H1 (cell line): Measurements from ENCODE around the gene PLA2G4A. TPM values are rescaled to one million over a fixed set of nuclear protein-coding genes. Genes with fewer than 3 reads are reported as not detected.
A peak's percentile ranks its signal among the peaks of the same experiment; 100 is the strongest.

Source experiments
- CTCF ChIA-PET: fragments of 300-600 bp; sonication (Branson Sonifier 250); formaldehyde crosslinking; loops from one replicate; lab custom pipeline; 2021; ENCODE audit not compliant: partially characterized antibody; lab: Charles Lee
- POLR2A ChIA-PET: fragments of 300-600 bp; sonication (Branson Sonifier 250); formaldehyde crosslinking; loops from one replicate; lab custom pipeline; 2021; ENCODE audit warnings: inconsistent platforms; ENCODE audit not compliant: partially characterized antibody; lab: Charles Lee
- DNase-seq, 2 experiments: peaks; one replicate each; pipeline versions ENCODE4 v3.0.0 to v3.0.0-alpha.2; 2010 to 2022; ENCODE audit warnings: low spot score in 2 of 2, low read depth in 1 of 2, mixed read lengths in 1 of 2
- FAIRE-seq: peaks from 2 replicates; lab custom pipeline; 2011; peaks lifted over from hg19 to GRCh38; lab: Jason Lieb, UNC
- H2AFZ ChIP-seq: 2 replicates; pipeline ENCODE4 v1.8.1; 2012; ENCODE audit warnings: low read length, inconsistent platforms
- H2AK5ac ChIP-seq: 2 replicates; pipeline ENCODE4 v1.6.1; 2013; ENCODE audit warnings: low read depth, low read length
- H2BK120ac ChIP-seq: replicated peaks from 2 replicates; pipeline ENCODE3; 2013; ENCODE audit warnings: low read depth, low read length, inconsistent platforms
- H2BK12ac ChIP-seq: 2 replicates; pipeline ENCODE4 v1.6.1; 2013; ENCODE audit warnings: low read depth, low read length
- H2BK15ac ChIP-seq: 2 replicates; pipeline ENCODE4 v1.6.1; 2013; ENCODE audit warnings: low read length
- H2BK20ac ChIP-seq: 2 replicates; pipeline ENCODE4 v1.6.1; 2013; ENCODE audit warnings: low read length
- H2BK5ac ChIP-seq: 2 replicates; pipeline ENCODE4 v1.6.1; 2013; ENCODE audit warnings: low read depth, low read length
- H3K14ac ChIP-seq: 2 replicates; pipeline ENCODE4 v1.6.1; 2013; ENCODE audit warnings: inconsistent platforms; ENCODE audit not compliant: insufficient read length
- H3K18ac ChIP-seq: 2 replicates; pipeline ENCODE4 v1.6.1; 2013; ENCODE audit warnings: low read length; ENCODE audit errors: extremely low read depth
- H3K23ac ChIP-seq: 2 replicates; pipeline ENCODE4 v1.6.1; 2013; ENCODE audit warnings: inconsistent platforms; ENCODE audit not compliant: insufficient read length
- H3K23me2 ChIP-seq: 2 replicates; pipeline ENCODE4 v1.6.1; 2013; ENCODE audit warnings: low read depth, low read length
- H3K27ac ChIP-seq: 2 replicates; pipeline ENCODE4 v1.6.1; 2011; ENCODE audit warnings: low read depth, low read length, inconsistent platforms
- H3K27me3 ChIP-seq, 4 experiments: replicated peaks in 1 of 4; 1 replicate in 1 of 4; 2 replicates in 3 of 4; pipeline versions ENCODE4 v1.6.1 to v1.8.1; 2011 to 2013; ENCODE audit warnings: low read length in 3 of 4, mild to moderate bottlenecking in 3 of 4, inconsistent platforms in 2 of 4, mixed read lengths in 2 of 4, moderate library complexity in 1 of 4; ENCODE audit not compliant: control insufficient read depth in 3 of 4, insufficient read depth in 3 of 4; ENCODE audit errors: extremely low read depth in 1 of 4
- H3K36me3 ChIP-seq, 4 experiments: 2 replicates each; pipeline versions ENCODE4 v1.6.1 to v1.8.1; 2011 to 2013; ENCODE audit warnings: mild to moderate bottlenecking in 4 of 4, low read length in 3 of 4, moderate library complexity in 2 of 4, control low read depth in 1 of 4, inconsistent platforms in 1 of 4; ENCODE audit not compliant: insufficient read depth in 4 of 4, control insufficient read depth in 2 of 4
- H3K4ac ChIP-seq: replicated peaks from 2 replicates; pipeline ENCODE3; 2013; ENCODE audit warnings: low read length, low read depth, mixed read lengths, inconsistent platforms; ENCODE audit not compliant: insufficient read length
- H3K4me1 ChIP-seq, 4 experiments: replicated peaks in 1 of 4; 1 replicate in 1 of 4; 2 replicates in 3 of 4; pipeline versions ENCODE4 v1.6.1 to v1.8.1; 2011 to 2013; ENCODE audit warnings: low read length in 3 of 4, inconsistent platforms in 2 of 4, mixed read lengths in 1 of 4; ENCODE audit not compliant: insufficient read depth in 4 of 4, control insufficient read depth in 3 of 4
- H3K4me2 ChIP-seq, 2 experiments: 2 replicates each; pipeline versions ENCODE4 v1.6.1 to v1.8.1; 2011 to 2013; ENCODE audit warnings: low read depth in 2 of 2, low read length in 2 of 2, control low read depth in 1 of 2, inconsistent platforms in 1 of 2, mild to moderate bottlenecking in 1 of 2; ENCODE audit not compliant: insufficient read depth in 1 of 2
- H3K4me3 ChIP-seq, 4 experiments: fragments of 200-600, 300-600 bp in 1 of 4; sonication (generic), shearing (Covaris generic), sonication (Bioruptor Twin) in 1 of 4; 2 replicates each; pipeline versions ENCODE4 v1.5.1 to v1.8.1; 2011 to 2016; ENCODE audit warnings: low read length in 4 of 4, low read depth in 3 of 4, control low read depth in 2 of 4, inconsistent platforms in 2 of 4, mild to moderate bottlenecking in 2 of 4, mixed read lengths in 1 of 4, moderate library complexity in 1 of 4; ENCODE audit not compliant: insufficient read depth in 2 of 4; ENCODE audit errors: extremely low read depth in 1 of 4
- H3K56ac ChIP-seq: replicated peaks from 2 replicates; pipeline ENCODE3; 2013; ENCODE audit warnings: low read depth, mild to moderate bottlenecking, mixed read lengths, low read length, inconsistent platforms; ENCODE audit not compliant: insufficient read length
- H3K79me1 ChIP-seq: 2 replicates; pipeline ENCODE4 v1.6.1; 2013; ENCODE audit warnings: low read depth, low read length, control low read depth
- H3K79me2 ChIP-seq, 2 experiments: 2 replicates each; pipeline versions ENCODE4 v1.6.1 to v1.8.1; 2012 to 2013; ENCODE audit warnings: low read length in 2 of 2, mild to moderate bottlenecking in 2 of 2, inconsistent platforms in 1 of 2; ENCODE audit not compliant: insufficient read depth in 2 of 2, control insufficient read depth in 1 of 2
- H3K9ac ChIP-seq, 4 experiments: replicated peaks in 1 of 4; 1 replicate in 1 of 4; 2 replicates in 3 of 4; pipeline versions ENCODE4 v1.6.1 to v1.8.1; 2011 to 2013; ENCODE audit warnings: low read depth in 3 of 4, low read length in 3 of 4, control low read depth in 2 of 4, mild to moderate bottlenecking in 2 of 4, moderate library complexity in 2 of 4, inconsistent platforms in 1 of 4; ENCODE audit errors: extremely low read depth in 1 of 4
- H3K9me3 ChIP-seq, 2 experiments: 2 replicates each; pipeline versions ENCODE4 v1.6.1 to v1.8.1; 2012 to 2013; ENCODE audit warnings: mild to moderate bottlenecking in 2 of 2, moderate library complexity in 2 of 2, control low read depth in 1 of 2, inconsistent platforms in 1 of 2, low read depth in 1 of 2, low read length in 1 of 2, mixed read lengths in 1 of 2; ENCODE audit not compliant: insufficient read depth in 2 of 2
- H4K20me1 ChIP-seq, 2 experiments: replicated peaks in 1 of 2; 2 replicates each; pipeline versions ENCODE3 to v1.8.1; 2011 to 2013; ENCODE audit warnings: inconsistent platforms in 2 of 2, low read length in 2 of 2, mild to moderate bottlenecking in 1 of 2; ENCODE audit not compliant: insufficient read depth in 2 of 2, control insufficient read depth in 1 of 2
- H4K5ac ChIP-seq: 2 replicates; pipeline ENCODE4 v1.6.1; 2013; ENCODE audit warnings: low read length, low read depth, mixed read lengths, inconsistent platforms; ENCODE audit not compliant: insufficient read length
- H4K8ac ChIP-seq: 2 replicates; pipeline ENCODE4 v1.8.0; 2013; ENCODE audit warnings: mild to moderate bottlenecking, moderate library complexity, low read length, inconsistent platforms; ENCODE audit not compliant: insufficient read depth; ENCODE audit errors: extremely low read depth
- H4K91ac ChIP-seq: replicated peaks from 2 replicates; pipeline ENCODE3; 2013; ENCODE audit warnings: low read length, mixed read lengths, inconsistent platforms; ENCODE audit not compliant: insufficient read length
- HDAC2 ChIP-seq, 2 experiments: fragments of 300-600 bp in 1 of 2; sonication (generic) in 1 of 2; IDR thresholded peaks; 2 replicates each; pipeline ENCODE4 v1.6.1; 2011 to 2012; ENCODE audit warnings: low read depth in 2 of 2, low read length in 2 of 2, mild to moderate bottlenecking in 2 of 2, moderate library complexity in 2 of 2, borderline replicate concordance in 1 of 2, inconsistent platforms in 1 of 2
- RAD21 ChIP-seq, 2 experiments: IDR thresholded peaks in 1 of 2; conservative IDR thresholded peaks in 1 of 2; 2 replicates each; pipeline ENCODE4 v1.6.1; 2011; ENCODE audit warnings: low read depth in 2 of 2, low read length in 2 of 2, improper control_type of control experiment in 1 of 2, inconsistent platforms in 1 of 2, mild to moderate bottlenecking in 1 of 2, moderate library complexity in 1 of 2
- WGBS, 2 experiments: shearing (Covaris generic) in 1 of 2; methylation state at CpG; one replicate each; pipeline versions ENCODE4 v1.1.6 to v1.1.7; 2013 to 2015; ENCODE audit warnings: low lambda C conversion rate in 2 of 2, mixed read lengths in 2 of 2, inconsistent platforms in 1 of 2, low coverage in 1 of 2, missing lambda C conversion rate in 1 of 2; ENCODE audit not compliant: insufficient replicate concordance in 2 of 2, insufficient coverage in 1 of 2, insufficient read length in 1 of 2; ENCODE audit errors: extremely low coverage in 1 of 2, missing lambda C conversion rate in 1 of 2; 5-methylcytosine and 5-hydroxymethylcytosine counted together
- polyA plus RNA-seq, 7 experiments: library from polyadenylated mRNA; depleted of rRNA in 3 of 7; stranded (reverse) in 5 of 7; unstranded in 2 of 7; fragments of >200 nt in 5 of 7; fragments of 200-250 nt in 2 of 7; gene quantifications; 1 replicate in 5 of 7; 2 replicates in 1 of 7; 4 replicates in 1 of 7; pipeline versions ENCODE4 v1.2.1 to v1.2.3, GENCODE V29; 2011 to 2013; ENCODE audit warnings: missing spikeins in 2 of 7, mixed read lengths in 2 of 7
- total RNA-seq: library from RNA; stranded (reverse); fragmentation: NEBNext Ultra II Directional; extraction: Animal tissue kit (Norgen Biotek cat#: 25700); gene quantifications from 2 replicates; pipeline ENCODE4 v1.2.1, GENCODE V29; 2021

Gene PLA2G4A
- total and polyA plus RNA-seq, 2 of the 8 experiments (the other 6 are each of a cell fraction or from before 2014, with no cell fraction given) = 0.63 to 1.4 TPM

GRCh38 chr1:186984959-186985358 is 156.2 kb downstream of the PLA2G4A start:
- Histone ChIP-seq H3K18ac (no peak overlapping the region), H2AFZ (no peak overlapping the region), H4K20me1 (no peaks in the 10 kb centered on the region), H3K27me3 (no peaks in the 10 kb centered on the region), H3K79me1 (no peaks in the 10 kb centered on the region), H4K91ac (no peak overlapping the region), H2BK5ac (no peak overlapping the region), H3K23ac (no peak overlapping the region), H2BK15ac (no peak overlapping the region), H2BK12ac (no peak overlapping the region)
- ChIA-PET POLR2A (no interaction called here), CTCF (interaction anchor here (0.7 to 3.1 kb wide), 6 partner anchors 10 to 502 kb away, joined by 3 to 11 read pairs (median 3); no protein-coding TSS in a partner anchor)
- TF ChIP-seq HDAC2 (IDR thresholded peaks at IDR 0.05; ENCODE audit: borderline replicate concordance in 1 of 2, low read depth in 2 of 2, low read length in 2 of 2) (no peak), RAD21 (IDR thresholded peaks at IDR 0.05 in 1 of 2, conservative IDR thresholded peaks at IDR 0.05 in 1 of 2; ENCODE audit: low read depth in 2 of 2, low read length in 2 of 2) (peak in 1 of 2 experiments; percentile 18; a peak in 1 of 4 replicates)
- TF ChIP-seq, all 59 proteins: peak for 1
- Histone ChIP-seq H3K23me2 (no peaks in the 10 kb centered on the region), H3K27ac (no peak overlapping the region), H3K14ac (no peak overlapping the region), H3K79me2 (no peaks in the 10 kb centered on the region), H3K4me1 (0 out of 7 replicates have a peak, but pooled peaks cover 0 to 2% (median 0%) of the 10 kb centered on the region in 4 experiments), H3K4me3 (no peak overlapping the region), H2AK5ac (no peak overlapping the region), H3K9ac (no peak overlapping the region), H3K4me2 (0 out of 4 replicates have a peak overlapping the region, but pooled peaks of 1 of the 2 experiments have one; percentile 19), H4K5ac (no peak overlapping the region), H3K9me3 (no peaks in the 10 kb centered on the region; a peak in 1 of 4 replicates), H2BK20ac (no peak overlapping the region), H3K56ac (no peak overlapping the region), H3K4ac (no peak overlapping the region), H2BK120ac (no peak overlapping the region), H3K36me3 (no peaks in the 10 kb centered on the region), H4K8ac (no peak overlapping the region)
- no peak for DNase-seq
- 60% methylated on average over 4 of the region's 4 CpGs; no CpG with 5 or more reads in 1 of the 2 experiments for WGBS, 2 experiments
- peak; percentile 78 for FAIRE-seq
